ENCODE measurements around the gene SHE. TPM values are rescaled to one million over a fixed set of nuclear protein-coding genes. Genes with fewer than 3 reads are reported as not detected.

Gene SHE
- total RNA-seq, 4 donors from 2014 or later, result 11.6 to 55.0 (median 25.8) TPM

DNA sequence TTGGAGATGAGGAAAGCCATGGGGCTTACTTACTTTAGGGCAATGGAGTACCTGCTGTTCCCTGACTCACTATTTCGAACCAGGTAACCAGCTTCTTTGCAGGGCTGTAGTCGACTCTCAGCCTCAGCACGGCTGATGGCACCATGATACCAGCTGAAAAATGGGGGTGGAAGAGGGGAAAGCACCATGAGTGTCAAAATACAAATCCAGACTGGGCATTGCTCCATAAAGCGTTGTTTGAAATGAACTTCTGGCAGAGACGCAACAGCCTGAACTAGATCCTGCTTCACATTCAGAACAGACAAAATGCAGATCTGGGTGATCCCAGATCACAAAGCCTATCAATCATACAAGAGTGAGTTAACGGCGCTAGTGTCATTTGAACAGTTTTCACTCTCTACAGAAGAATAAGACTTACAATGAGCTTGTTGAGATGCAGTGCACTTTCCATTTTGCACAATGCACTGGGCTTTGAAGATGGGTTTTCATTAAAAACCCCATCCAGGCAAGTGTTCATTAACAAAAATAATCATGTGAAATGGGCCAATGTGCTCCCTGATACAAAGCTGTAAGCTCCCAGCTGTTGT is 16.2 kb downstream of the SHE start:
- TF ChIP-seq, protein P1, sequence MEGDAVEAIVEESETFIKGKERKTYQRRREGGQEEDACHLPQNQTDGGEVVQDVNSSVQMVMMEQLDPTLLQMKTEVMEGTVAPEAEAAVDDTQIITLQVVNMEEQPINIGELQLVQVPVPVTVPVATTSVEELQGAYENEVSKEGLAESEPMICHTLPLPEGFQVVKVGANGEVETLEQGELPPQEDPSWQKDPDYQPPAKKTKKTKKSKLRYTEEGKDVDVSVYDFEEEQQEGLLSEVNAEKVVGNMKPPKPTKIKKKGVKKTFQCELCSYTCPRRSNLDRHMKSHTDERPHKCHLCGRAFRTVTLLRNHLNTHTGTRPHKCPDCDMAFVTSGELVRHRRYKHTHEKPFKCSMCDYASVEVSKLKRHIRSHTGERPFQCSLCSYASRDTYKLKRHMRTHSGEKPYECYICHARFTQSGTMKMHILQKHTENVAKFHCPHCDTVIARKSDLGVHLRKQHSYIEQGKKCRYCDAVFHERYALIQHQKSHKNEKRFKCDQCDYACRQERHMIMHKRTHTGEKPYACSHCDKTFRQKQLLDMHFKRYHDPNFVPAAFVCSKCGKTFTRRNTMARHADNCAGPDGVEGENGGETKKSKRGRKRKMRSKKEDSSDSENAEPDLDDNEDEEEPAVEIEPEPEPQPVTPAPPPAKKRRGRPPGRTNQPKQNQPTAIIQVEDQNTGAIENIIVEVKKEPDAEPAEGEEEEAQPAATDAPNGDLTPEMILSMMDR (IDR thresholded peaks at IDR 0.05; ENCODE audit: low read depth), result no peak

DNA sequence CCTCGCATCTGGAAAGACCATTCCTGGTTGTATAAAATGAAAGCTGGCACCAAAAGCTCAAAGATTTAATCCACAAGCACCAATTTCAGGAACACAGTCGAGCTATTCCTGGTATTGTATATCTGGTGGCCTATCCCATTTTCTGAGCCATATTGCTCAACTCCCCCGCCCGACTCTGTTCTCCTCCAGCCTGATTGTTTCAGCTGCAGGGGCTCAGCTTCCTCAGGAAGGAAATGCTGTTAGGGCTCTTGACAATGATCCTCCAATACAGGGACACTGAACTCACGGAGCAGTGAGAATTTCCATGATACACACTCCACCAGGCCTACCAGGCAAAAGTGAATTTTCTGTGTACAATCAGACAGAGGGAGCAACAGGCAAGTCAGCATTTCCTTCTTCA is 17.1 kb downstream of the SHE start:
- TF ChIP-seq, protein P1 (IDR thresholded peaks at IDR 0.05; ENCODE audit: low read depth), result no peak

DNA sequence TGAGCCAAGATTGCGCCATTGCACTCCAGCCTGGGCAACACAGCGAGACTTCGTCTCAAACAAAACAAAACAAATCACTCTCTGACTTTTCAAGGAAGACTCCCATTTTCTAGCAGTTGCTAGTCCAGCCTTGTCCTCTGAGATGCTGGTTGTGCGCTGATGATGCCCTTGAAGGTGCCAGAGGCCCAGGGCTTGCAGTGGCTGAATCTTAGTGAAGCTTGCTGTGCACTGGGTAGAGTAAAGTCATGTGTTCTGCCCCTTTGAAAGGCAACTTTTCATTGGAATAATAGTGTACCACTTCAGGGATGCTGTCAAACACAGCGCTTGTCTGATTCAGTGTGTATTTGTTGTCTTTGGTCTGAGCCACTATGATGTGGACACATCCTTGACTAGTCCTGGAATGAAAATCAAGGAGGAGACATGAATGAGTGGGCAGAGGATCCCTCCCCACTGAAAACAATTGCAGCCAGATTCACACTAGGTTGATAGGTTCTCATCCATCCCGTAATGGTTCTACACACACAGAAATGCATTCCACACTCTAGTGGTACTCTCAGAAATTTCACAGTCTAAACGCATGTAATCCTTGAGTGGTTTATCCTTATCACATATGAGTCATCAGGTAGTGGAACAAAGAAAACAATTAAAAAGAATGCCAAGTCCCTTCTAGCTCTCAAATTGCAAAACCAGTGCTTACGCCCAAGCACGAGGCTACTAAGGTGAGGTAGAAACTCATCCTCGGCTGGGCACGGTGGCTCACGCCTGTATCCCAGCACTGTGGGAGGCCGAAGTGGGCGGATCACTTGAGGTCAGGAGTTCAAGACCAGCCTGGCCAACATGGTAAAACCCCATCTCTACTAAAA is 18.0 kb downstream of the SHE start:
- TF ChIP-seq, protein P1 (IDR thresholded peaks at IDR 0.05; ENCODE audit: low read depth), result no peak

DNA sequence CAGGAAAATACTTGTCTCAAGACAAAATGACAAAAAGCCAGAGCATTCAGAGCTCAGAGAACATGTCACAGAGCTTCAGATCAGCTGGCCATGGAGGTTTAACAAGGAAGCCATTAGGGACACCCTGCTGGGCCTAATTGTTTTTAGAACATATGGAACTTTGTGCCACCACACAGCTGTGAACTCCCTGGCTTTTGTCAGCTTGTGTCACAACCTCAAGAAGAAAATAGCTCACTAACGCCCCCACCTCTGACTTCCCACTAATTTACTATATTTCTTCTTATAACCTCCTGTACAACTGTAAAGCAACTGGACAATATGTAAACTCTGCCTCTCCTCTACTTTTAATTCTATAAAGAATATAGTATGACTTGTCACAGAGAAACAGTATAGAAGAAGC is 21.2 kb downstream of the SHE start:
- TF ChIP-seq, protein P1 (IDR thresholded peaks at IDR 0.05; ENCODE audit: low read depth), result no peak

DNA sequence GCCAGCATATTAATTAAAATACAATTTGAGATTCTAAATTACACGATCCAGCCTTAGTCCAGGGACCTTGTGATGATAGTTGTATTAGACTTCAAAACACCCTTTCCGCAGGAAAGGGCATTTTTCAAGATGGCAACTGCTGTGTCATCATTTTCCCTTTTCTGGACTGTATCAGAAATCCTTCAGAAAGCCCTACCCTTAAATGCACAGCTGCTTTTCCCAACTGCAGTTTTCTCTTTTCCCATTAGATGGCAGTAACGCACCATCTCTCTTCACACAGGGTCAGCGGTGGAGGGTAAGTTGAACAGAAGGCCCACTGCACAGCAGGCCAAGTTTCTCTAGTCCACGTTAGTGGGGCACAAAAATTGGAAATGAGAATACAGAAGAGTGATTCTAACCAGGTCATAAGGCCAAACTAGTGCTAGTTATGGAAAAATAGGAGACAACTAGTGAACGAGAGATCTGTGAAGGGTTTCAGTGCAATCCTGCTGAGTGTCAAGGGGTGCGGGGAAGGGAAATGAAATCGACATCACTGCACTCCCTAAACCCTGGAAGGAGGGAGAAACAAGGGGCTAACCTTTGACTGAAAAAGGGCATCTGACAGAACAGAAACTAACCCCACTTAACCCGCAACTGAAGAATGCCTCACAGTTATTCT is 22.3 kb downstream of the SHE start:
- TF ChIP-seq, protein P1 (IDR thresholded peaks at IDR 0.05; ENCODE audit: low read depth), result no peak

DNA sequence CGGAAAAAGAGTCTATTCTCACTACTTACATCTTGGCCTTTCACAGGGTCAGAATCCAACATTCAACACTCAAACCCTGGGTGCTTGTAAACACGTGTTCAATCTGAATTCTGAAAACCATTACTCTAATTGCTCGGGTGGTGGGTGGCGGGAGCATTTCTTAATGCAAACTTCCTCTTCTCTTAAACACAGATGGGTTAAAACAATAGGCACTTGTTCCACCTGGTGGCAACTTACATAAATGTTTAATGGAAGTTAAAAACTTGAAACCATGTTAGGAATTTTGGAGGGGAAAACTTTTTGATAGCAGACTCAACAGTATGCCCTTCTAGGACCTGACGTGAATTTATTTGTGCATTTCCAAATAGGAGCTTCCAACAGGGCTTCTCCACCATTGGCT is 23.6 kb downstream of the SHE start:
- TF ChIP-seq, protein P1 (IDR thresholded peaks at IDR 0.05; ENCODE audit: low read depth), result no peak

DNA sequence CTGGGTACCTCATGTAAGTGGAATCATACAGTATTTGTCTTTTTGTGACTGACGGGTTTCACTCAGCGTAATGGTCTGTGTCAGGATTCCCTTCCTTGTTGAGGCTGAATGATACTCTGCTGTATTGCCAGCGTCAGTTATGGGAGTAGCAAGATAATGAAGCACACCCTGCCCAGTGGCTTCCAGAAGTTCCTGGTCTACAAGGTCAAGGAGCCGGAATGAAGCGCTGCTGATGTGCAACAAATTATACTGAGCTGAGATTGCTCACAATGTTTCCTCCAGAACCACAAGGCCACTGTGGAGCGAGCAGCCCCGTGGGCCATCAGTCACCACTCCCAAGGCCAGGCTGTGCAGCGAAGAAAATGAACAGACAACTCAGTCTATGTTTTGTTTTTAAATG is 24.2 kb downstream of the SHE start:
- TF ChIP-seq, protein P1 (IDR thresholded peaks at IDR 0.05; ENCODE audit: low read depth), result no peak

Data from subcutaneous adipose tissue (tissue), 4 donors.